HepG2 (cell line): ENCODE data around the gene EXOC6B. TPM values are rescaled to one million over a fixed set of nuclear protein-coding genes. Genes with fewer than 3 reads are reported as not detected.

Source experiments
- ATAC-seq: fragments of 200-7000 bp; cut with Tn5 transposase; 3 replicates; pipeline ENCODE4 v1.9.1; 2020; ENCODE audit warnings: mild to moderate bottlenecking, moderate library complexity
- BruUV-seq: library from RNA; stranded (reverse); fragments of 400-500 nt; replicated peaks from 2 replicates; lab custom pipeline; 2021; lab: Mats Ljungman, UMichigan
- CTCF ChIA-PET: fragments of 300-600 bp; formaldehyde crosslinking; extraction: SDS; loops from one replicate; lab custom pipeline; 2021; ENCODE audit warnings: low total read pairs, inconsistent platforms, low intra/inter-chr PET ratio; lab: Yijun Ruan, JAX
- POLR2A ChIA-PET: fragments of 350-600 bp; sonication (Branson Sonifier 250); formaldehyde crosslinking; loops from one replicate; lab custom pipeline; 2020; ENCODE audit warnings: antibody characterized with exemption, inconsistent platforms; lab: Yijun Ruan, JAX
- DNase-seq: peaks from one replicate; pipeline ENCODE4 v3.0.0-alpha.2; 2015; ENCODE audit warnings: low spot score
- FAIRE-seq: peaks from 3 replicates; lab custom pipeline; 2011; peaks lifted over from hg19 to GRCh38; lab: Jason Lieb, UNC
- H2AFZ ChIP-seq: one replicate; pipeline ENCODE4 v1.6.1; 2011; ENCODE audit warnings: low read length, inconsistent platforms
- H3K27ac ChIP-seq: fragments of 300-600 bp; 3 replicates; pipeline ENCODE4 v1.8.0; 2011; ENCODE audit warnings: mixed run types, mild to moderate bottlenecking, mixed read lengths, low read length, inconsistent platforms; ENCODE audit not compliant: insufficient read depth; ENCODE audit errors: extremely low read length
- H3K27me3 ChIP-seq, 2 experiments: fragments of 200-600 bp in 1 of 2; 2 replicates in 1 of 2; 3 replicates in 1 of 2; pipeline versions ENCODE4 v1.6.0 to v1.8.0; 2011; ENCODE audit warnings: low read length in 2 of 2, mild to moderate bottlenecking in 2 of 2, moderate library complexity in 2 of 2, inconsistent platforms in 1 of 2; ENCODE audit not compliant: insufficient read depth in 2 of 2, control insufficient read depth in 1 of 2
- H3K36me3 ChIP-seq, 2 experiments: fragments of 200-600 bp in 1 of 2; replicated peaks in 1 of 2; 2 replicates in 1 of 2; 3 replicates in 1 of 2; pipeline versions ENCODE4 v1.5.1 to v1.8.0; 2011; ENCODE audit warnings: low read length in 2 of 2, inconsistent platforms in 1 of 2; ENCODE audit not compliant: insufficient read depth in 2 of 2, control insufficient read depth in 1 of 2
- H3K4me1 ChIP-seq: 2 replicates; pipeline ENCODE4 v1.5.1; 2012; ENCODE audit warnings: low read length, inconsistent platforms; ENCODE audit not compliant: insufficient read depth
- H3K4me2 ChIP-seq: 2 replicates; pipeline ENCODE4 v1.6.0; 2011; ENCODE audit warnings: low read depth, low read length, inconsistent platforms
- H3K4me3 ChIP-seq, 3 experiments: fragments of 200-600 bp in 1 of 3; sonication (generic), shearing (Covaris generic) in 1 of 3; replicated peaks in 1 of 3; 2 replicates each; pipeline ENCODE4 v1.5.1; 2011 to 2016; ENCODE audit warnings: low read length in 3 of 3, inconsistent platforms in 2 of 3, low read depth in 2 of 3, mild to moderate bottlenecking in 2 of 3, control low read depth in 1 of 3, mixed read lengths in 1 of 3; ENCODE audit not compliant: insufficient read depth in 1 of 3
- H3K79me2 ChIP-seq: one replicate; pipeline ENCODE4 v1.6.1; 2011; ENCODE audit warnings: low read length, inconsistent platforms; ENCODE audit not compliant: insufficient read depth
- H3K9ac ChIP-seq: 2 replicates; pipeline ENCODE4 v1.6.0; 2011; ENCODE audit warnings: mild to moderate bottlenecking, low read depth, low read length, inconsistent platforms; ENCODE audit not compliant: insufficient read depth
- H3K9me3 ChIP-seq: 2 replicates; pipeline ENCODE4 v1.5.1; 2012; ENCODE audit warnings: mild to moderate bottlenecking, low read length
- H4K20me1 ChIP-seq: 2 replicates; pipeline ENCODE4 v1.6.0; 2011; ENCODE audit warnings: inconsistent platforms, mild to moderate bottlenecking, low read length, moderate library complexity; ENCODE audit not compliant: insufficient read depth
- ADNP ChIP-seq: sonication (generic); formaldehyde crosslinking; IDR thresholded peaks from 2 replicates; pipeline ENCODE4 v1.4.0; 2020; ENCODE audit warnings: missing genetic modification reagents
- FOXK2 ChIP-seq: fragments of 450-650 bp; IDR thresholded peaks from 2 replicates; pipeline ENCODE4 v1.6.1; 2016
- HNRNPLL ChIP-seq: fragments of 200-400 bp; formaldehyde crosslinking; IDR thresholded peaks from 2 replicates; pipeline ENCODE4 v1.6.1; 2017; ENCODE audit warnings: mild to moderate bottlenecking, low read depth, low read length; ENCODE audit not compliant: poor library complexity, severe bottlenecking
- HNRNPUL1 ChIP-seq: fragments of 200-400 bp; formaldehyde crosslinking; IDR thresholded peaks from 2 replicates; pipeline ENCODE4 v1.6.1; 2017; ENCODE audit warnings: low read depth, mild to moderate bottlenecking, low read length, moderate library complexity
- JUND ChIP-seq: sonication (generic); formaldehyde crosslinking; IDR thresholded peaks from 2 replicates; pipeline ENCODE4 v1.8.0; 2022; ENCODE audit warnings: mild to moderate bottlenecking, missing genetic modification reagents
- RBM39 ChIP-seq: fragments of 200-400 bp; formaldehyde crosslinking; IDR thresholded peaks from one replicate; pipeline ENCODE4 v1.6.1; 2018; ENCODE audit warnings: antibody characterized with exemption, mild to moderate bottlenecking, low read depth, low read length; ENCODE audit not compliant: poor library complexity, severe bottlenecking
- ZBTB34 ChIP-seq: sonication (generic); formaldehyde crosslinking; IDR thresholded peaks from 2 replicates; pipeline ENCODE4 v1.8.0; 2022; ENCODE audit warnings: mild to moderate bottlenecking, missing genetic modification reagents
- ZGPAT ChIP-seq: IDR thresholded peaks from 2 replicates; pipeline ENCODE4 v1.6.1; 2016; ENCODE audit warnings: mild to moderate bottlenecking
- ZNF205 ChIP-seq: IDR thresholded peaks from 2 replicates; pipeline ENCODE4 v1.6.1; 2018; ENCODE audit warnings: missing biosample characterization, missing genetic modification reagents
- ZNF333 ChIP-seq: sonication (generic); formaldehyde crosslinking; IDR thresholded peaks from 2 replicates; pipeline ENCODE4 v1.4.0; 2020; ENCODE audit warnings: mild to moderate bottlenecking, missing genetic modification reagents, borderline replicate concordance
- ZNF496 ChIP-seq: sonication (generic); formaldehyde crosslinking; IDR thresholded peaks from 2 replicates; pipeline ENCODE4 v1.8.1; 2023; ENCODE audit warnings: mild to moderate bottlenecking, moderate library complexity, missing genetic modification reagents; ENCODE audit not compliant: insufficient replicate concordance
- ZNF660 ChIP-seq: sonication (generic); formaldehyde crosslinking; IDR thresholded peaks from 2 replicates; pipeline ENCODE4 v1.5.1; 2020; ENCODE audit warnings: mild to moderate bottlenecking, low read depth, missing genetic modification reagents, borderline replicate concordance
- ZNF878 ChIP-seq: sonication (generic); formaldehyde crosslinking; IDR thresholded peaks from 2 replicates; pipeline ENCODE4 v1.8.1; 2023; ENCODE audit warnings: mild to moderate bottlenecking, missing genetic modification reagents, moderate library complexity
- WGBS: methylation state at CpG from one replicate; pipeline ENCODE4 v1.1.6; 2017; ENCODE audit warnings: low lambda C conversion rate; 5-methylcytosine and 5-hydroxymethylcytosine counted together
- in situ Hi-C: cut with HindIII; loops from 2 replicates; pipeline ENCODE4 v1.10.0; 2017; ENCODE audit warnings: low pct_unique_long_range_greater_than_20kb; ENCODE audit not compliant: extremely low pct_ligation_motif_present
- intact Hi-C: fragments of 100-400 bp; cut with micrococcal nuclease; formaldehyde crosslinking; loops from one replicate; pipeline ENCODE4 v1.10.0; 2022; ENCODE audit not compliant: unreplicated experiment
- polyA plus RNA-seq, 8 experiments: library from polyadenylated mRNA; depleted of rRNA in 3 of 8; stranded (reverse) in 7 of 8; unstranded in 1 of 8; fragments of >200 nt; fragmentation: Illumina TruSeq in 4 of 8; extraction: Trizol in 4 of 8; gene quantifications; 2 replicates each; pipeline versions ENCODE4 v1.2.1 to v1.2.3, GENCODE V29; 2011 to 2016; ENCODE audit warnings: low read depth in 4 of 8, missing spikeins in 1 of 8, mixed read lengths in 1 of 8; ENCODE audit not compliant: insufficient read depth in 1 of 8
- total RNA-seq, 5 experiments: library from RNA; depleted of rRNA; stranded (reverse); fragments of >200 nt; fragmentation: Illumina TruSeq; extraction: Trizol; gene quantifications; 2 replicates each; pipeline ENCODE4 v1.2.3, GENCODE V29; 2016; ENCODE audit warnings: low read depth in 1 of 5
- TF ChIP-seq, protein P1 (sequence below): sonication (generic); formaldehyde crosslinking; IDR thresholded peaks from 2 replicates; pipeline ENCODE4 v1.5.0; 2020; ENCODE audit warnings: mild to moderate bottlenecking, missing genetic modification reagents
- TF ChIP-seq, protein P2 (sequence below): sonication (generic); formaldehyde crosslinking; IDR thresholded peaks from 2 replicates; pipeline ENCODE4 v1.5.0; 2020; ENCODE audit warnings: missing genetic modification reagents, mild to moderate bottlenecking, borderline replicate concordance
- TF ChIP-seq, protein P3 (sequence below): sonication (generic); formaldehyde crosslinking; IDR thresholded peaks from 2 replicates; pipeline ENCODE4 v1.4.0; 2020; ENCODE audit warnings: missing genetic modification reagents

EXOC6B gene
- total and polyA plus RNA-seq, 2 of the 13 experiments (the other 11 are each of a cell fraction or from before 2014, with no cell fraction given), result 9.1 to 15.9 TPM

DNA sequence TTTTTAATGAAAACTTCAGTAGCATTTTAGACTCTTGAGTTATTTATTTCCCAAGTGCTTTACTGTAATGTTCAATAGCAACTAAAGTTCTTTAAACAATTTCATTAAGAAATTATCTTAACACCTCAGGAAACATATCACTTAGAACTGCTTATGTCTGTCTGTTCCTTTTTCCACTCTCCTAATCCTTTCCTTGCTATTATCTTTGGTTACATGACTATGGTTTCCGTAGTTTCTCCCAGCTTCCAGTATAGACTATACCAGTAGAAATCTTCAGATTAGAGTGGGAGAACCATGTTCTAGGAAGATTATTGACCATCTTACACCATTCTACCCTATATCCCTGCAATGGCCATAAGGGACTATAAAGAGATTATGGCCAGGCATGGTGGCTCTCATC lies 280.0 kb downstream of the EXOC6B start:
- ChIA-PET CTCF (no interaction called here), POLR2A (no interaction called here)
- TF ChIP-seq ZNF333 (no peak), HNRNPLL (no peak), JUND (CRISPR knock-in tag) (no peak), ZNF496 (no peak), ZNF878 (CRISPR knock-in tag) (no peak), ADNP (no peak), ZGPAT (CRISPR knock-in tag) (no peak), ZNF660 (CRISPR knock-in tag) (no peak), FOXK2 (no peak), ZNF205 (CRISPR knock-in tag) (no peak), RBM39 (no peak), ZBTB34 (CRISPR knock-in tag) (no peak), HNRNPUL1 (no peak)
- TF ChIP-seq, protein P1, sequence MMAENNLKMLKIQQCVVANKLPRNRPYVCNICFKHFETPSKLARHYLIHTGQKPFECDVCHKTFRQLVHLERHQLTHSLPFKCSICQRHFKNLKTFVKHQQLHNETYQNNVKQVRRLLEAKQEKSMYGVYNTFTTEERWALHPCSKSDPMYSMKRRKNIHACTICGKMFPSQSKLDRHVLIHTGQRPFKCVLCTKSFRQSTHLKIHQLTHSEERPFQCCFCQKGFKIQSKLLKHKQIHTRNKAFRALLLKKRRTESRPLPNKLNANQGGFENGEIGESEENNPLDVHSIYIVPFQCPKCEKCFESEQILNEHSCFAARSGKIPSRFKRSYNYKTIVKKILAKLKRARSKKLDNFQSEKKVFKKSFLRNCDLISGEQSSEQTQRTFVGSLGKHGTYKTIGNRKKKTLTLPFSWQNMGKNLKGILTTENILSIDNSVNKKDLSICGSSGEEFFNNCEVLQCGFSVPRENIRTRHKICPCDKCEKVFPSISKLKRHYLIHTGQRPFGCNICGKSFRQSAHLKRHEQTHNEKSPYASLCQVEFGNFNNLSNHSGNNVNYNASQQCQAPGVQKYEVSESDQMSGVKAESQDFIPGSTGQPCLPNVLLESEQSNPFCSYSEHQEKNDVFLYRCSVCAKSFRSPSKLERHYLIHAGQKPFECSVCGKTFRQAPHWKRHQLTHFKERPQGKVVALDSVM (CRISPR knock-in tag), result no peak
- TF ChIP-seq, protein P2, sequence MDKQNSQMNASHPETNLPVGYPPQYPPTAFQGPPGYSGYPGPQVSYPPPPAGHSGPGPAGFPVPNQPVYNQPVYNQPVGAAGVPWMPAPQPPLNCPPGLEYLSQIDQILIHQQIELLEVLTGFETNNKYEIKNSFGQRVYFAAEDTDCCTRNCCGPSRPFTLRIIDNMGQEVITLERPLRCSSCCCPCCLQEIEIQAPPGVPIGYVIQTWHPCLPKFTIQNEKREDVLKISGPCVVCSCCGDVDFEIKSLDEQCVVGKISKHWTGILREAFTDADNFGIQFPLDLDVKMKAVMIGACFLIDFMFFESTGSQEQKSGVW (CRISPR knock-in tag), result no peak
- TF ChIP-seq, protein P3, sequence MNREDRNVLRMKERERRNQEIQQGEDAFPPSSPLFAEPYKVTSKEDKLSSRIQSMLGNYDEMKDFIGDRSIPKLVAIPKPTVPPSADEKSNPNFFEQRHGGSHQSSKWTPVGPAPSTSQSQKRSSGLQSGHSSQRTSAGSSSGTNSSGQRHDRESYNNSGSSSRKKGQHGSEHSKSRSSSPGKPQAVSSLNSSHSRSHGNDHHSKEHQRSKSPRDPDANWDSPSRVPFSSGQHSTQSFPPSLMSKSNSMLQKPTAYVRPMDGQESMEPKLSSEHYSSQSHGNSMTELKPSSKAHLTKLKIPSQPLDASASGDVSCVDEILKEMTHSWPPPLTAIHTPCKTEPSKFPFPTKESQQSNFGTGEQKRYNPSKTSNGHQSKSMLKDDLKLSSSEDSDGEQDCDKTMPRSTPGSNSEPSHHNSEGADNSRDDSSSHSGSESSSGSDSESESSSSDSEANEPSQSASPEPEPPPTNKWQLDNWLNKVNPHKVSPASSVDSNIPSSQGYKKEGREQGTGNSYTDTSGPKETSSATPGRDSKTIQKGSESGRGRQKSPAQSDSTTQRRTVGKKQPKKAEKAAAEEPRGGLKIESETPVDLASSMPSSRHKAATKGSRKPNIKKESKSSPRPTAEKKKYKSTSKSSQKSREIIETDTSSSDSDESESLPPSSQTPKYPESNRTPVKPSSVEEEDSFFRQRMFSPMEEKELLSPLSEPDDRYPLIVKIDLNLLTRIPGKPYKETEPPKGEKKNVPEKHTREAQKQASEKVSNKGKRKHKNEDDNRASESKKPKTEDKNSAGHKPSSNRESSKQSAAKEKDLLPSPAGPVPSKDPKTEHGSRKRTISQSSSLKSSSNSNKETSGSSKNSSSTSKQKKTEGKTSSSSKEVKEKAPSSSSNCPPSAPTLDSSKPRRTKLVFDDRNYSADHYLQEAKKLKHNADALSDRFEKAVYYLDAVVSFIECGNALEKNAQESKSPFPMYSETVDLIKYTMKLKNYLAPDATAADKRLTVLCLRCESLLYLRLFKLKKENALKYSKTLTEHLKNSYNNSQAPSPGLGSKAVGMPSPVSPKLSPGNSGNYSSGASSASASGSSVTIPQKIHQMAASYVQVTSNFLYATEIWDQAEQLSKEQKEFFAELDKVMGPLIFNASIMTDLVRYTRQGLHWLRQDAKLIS (CRISPR knock-in tag), result no peak
- no peak overlapping the region for H3K27ac ChIP-seq
- FAIRE-seq (no peak), ATAC-seq (no peak), DNase-seq (no peak)
- no peak overlapping the region for H3K4me2 ChIP-seq
- 98% methylated on average over 1 of the region's 1 CpG for WGBS
- H3K36me3 ChIP-seq, result no peaks in the 10 kb centered on the region
- no peaks in the 10 kb centered on the region for H3K27me3 ChIP-seq
- peaks cover 20% of the 10 kb centered on the region for H3K4me1 ChIP-seq
- no peak overlapping the region for H3K4me3 ChIP-seq
- no peaks in the 10 kb centered on the region for H3K9me3 ChIP-seq
- intact Hi-C loops, result no loop called here
- BruUV-seq, result no TSS peak
- H4K20me1 ChIP-seq, result no peaks in the 10 kb centered on the region
- in situ Hi-C loops, result no loop called here
- no peak overlapping the region for H2AFZ ChIP-seq
- H3K9ac ChIP-seq, result no peak overlapping the region
- H3K79me2 ChIP-seq, result no peaks in the 10 kb centered on the region
